Measurements from ENCODE around the gene CUL9.

The CUL9 gene

GRCh38 chr6:43231053-43231452 lies 49.1 kb downstream of the CUL9 start:
- no peak for DNase-seq

- DNase-seq: no peak
Measured at GRCh38 chr6:43231735-43232450, 49.9 kb downstream of the CUL9 start.

- no peak for DNase-seq
Measured at GRCh38 chr6:43235841-43236240, 53.8 kb downstream of the CUL9 start.

- DNase-seq: no peak
Measured at GRCh38 chr6:43239054-43239453, 57.1 kb downstream of the CUL9 start.

- no peak for DNase-seq
Measured at GRCh38 chr6:43240950-43241349, 59.0 kb downstream of the CUL9 start.

GRCh38 chr6:43241446-43241845 lies 59.5 kb downstream of the CUL9 start:
- no peak for DNase-seq

GRCh38 chr6:43242908-43243663 lies 61.1 kb downstream of the CUL9 start, which contains the start of gene TTBK1:
Gene TTBK1, plus strand, starts transcription at chr6:43243481. Its CDS starts 3,180 bp downstream, at chr6:43246661.
- DNase-seq: peak; percentile 34 to 42

- no peak for DNase-seq
Measured at GRCh38 chr6:43243664-43244321, 61.8 kb downstream of the CUL9 start.

GRCh38 chr6:43246301-43247113 lies 64.5 kb downstream of the CUL9 start:
- DNase-seq: peak; percentile 28 to 39

GRCh38 chr6:43247114-43247999 lies 65.4 kb downstream of the CUL9 start:
- peak; percentile 82 for DNase-seq

GRCh38 chr6:43248101-43248500 lies 66.1 kb downstream of the CUL9 start:
- DNase-seq: no peak

GRCh38 chr6:43248791-43249190 lies 66.8 kb downstream of the CUL9 start:
- no peak for DNase-seq

GRCh38 chr6:43250992-43251373 lies 69.0 kb downstream of the CUL9 start:
- DNase-seq: no peak

GRCh38 chr6:43253401-43253800 lies 71.4 kb downstream of the CUL9 start:
- no peak for DNase-seq

- no peak for DNase-seq
Measured at GRCh38 chr6:43254138-43254817, 72.3 kb downstream of the CUL9 start.

GRCh38 chr6:43254846-43255245 lies 72.8 kb downstream of the CUL9 start:
- no peak for DNase-seq

GRCh38 chr6:43255408-43256054 lies 73.5 kb downstream of the CUL9 start:
- no peak for DNase-seq

GRCh38 chr6:43256670-43257366 lies 74.8 kb downstream of the CUL9 start:
- no peak for DNase-seq

GRCh38 chr6:43257367-43258145 lies 75.6 kb downstream of the CUL9 start:
- DNase-seq: no peak

Data from CD4-positive, alpha-beta T cell treated with Interleukin-1 beta for 1 hour (primary cell).